Neural cell (in vitro differentiated cells): ENCODE data around the gene CCNY. TPM values are rescaled to one million over a fixed set of nuclear protein-coding genes. Genes with fewer than 3 reads are reported as not detected.

Source experiments
- H2AFZ ChIP-seq: fragments of 200-600, 300-800 bp; sonication (generic), shearing (Covaris generic); 2 replicates; pipeline ENCODE4 v1.6.0; 2014; ENCODE audit warnings: low read depth, mild to moderate bottlenecking, antibody characterized with exemption, low read length, moderate library complexity
- H3F3A ChIP-seq: fragments of 200-600 bp; shearing (Covaris generic); 2 replicates; pipeline ENCODE4 v1.6.1; 2016; ENCODE audit warnings: mild to moderate bottlenecking, moderate library complexity, mixed read lengths, antibody characterized with exemption, low read length; ENCODE audit not compliant: insufficient read depth, poor library complexity, severe bottlenecking
- H3K27ac ChIP-seq: fragments of 200-600, 300-800 bp; sonication (generic), shearing (Covaris generic); 2 replicates; pipeline ENCODE4 v1.5.1; 2014; ENCODE audit warnings: mild to moderate bottlenecking, low read length, moderate library complexity
- H3K27me3 ChIP-seq: fragments of 300-800, 200-600 bp; sonication (generic), shearing (Covaris generic); 2 replicates; pipeline ENCODE4 v1.6.0; 2014; ENCODE audit warnings: mild to moderate bottlenecking, low read depth, low read length, moderate library complexity; ENCODE audit not compliant: insufficient read depth
- H3K36me3 ChIP-seq: fragments of 300-800, 200-600 bp; sonication (generic), shearing (Covaris generic); 2 replicates; pipeline ENCODE4 v1.5.1; 2014; ENCODE audit warnings: mild to moderate bottlenecking, antibody characterized with exemption, low read length, moderate library complexity; ENCODE audit not compliant: insufficient read depth
- H3K4me2 ChIP-seq: fragments of 300-800, 200-600 bp; sonication (generic), shearing (Covaris generic); 2 replicates; pipeline ENCODE4 v1.6.0; 2014; ENCODE audit warnings: mild to moderate bottlenecking, low read length
- H3K4me3 ChIP-seq: fragments of 300-800, 200-600 bp; sonication (generic), shearing (Covaris generic); 2 replicates; pipeline ENCODE4 v1.5.1; 2014; ENCODE audit warnings: mild to moderate bottlenecking, low read length, moderate library complexity
- H3K79me2 ChIP-seq: fragments of 200-600 bp; shearing (Covaris generic); replicated peaks from 2 replicates; pipeline ENCODE4 v1.6.0; 2014; ENCODE audit warnings: mild to moderate bottlenecking, low read length, moderate library complexity; ENCODE audit not compliant: insufficient read depth
- H3K9ac ChIP-seq: fragments of 300-800, 200-600 bp; sonication (generic), shearing (Covaris generic); 2 replicates; pipeline ENCODE4 v1.6.1; 2016; ENCODE audit warnings: mild to moderate bottlenecking, low read length, mixed read lengths
- H3K9me2 ChIP-seq: fragments of 200-600 bp; shearing (Covaris generic); 2 replicates; pipeline ENCODE4 v1.6.1; 2016; ENCODE audit warnings: mild to moderate bottlenecking, low read length, mixed read lengths; ENCODE audit not compliant: insufficient read depth
- H3K9me3 ChIP-seq: fragments of 200-600, 300-800 bp; sonication (generic), shearing (Covaris generic); 2 replicates; pipeline ENCODE4 v1.6.1; 2016; ENCODE audit warnings: mild to moderate bottlenecking, mixed run types, low read length, moderate library complexity, mixed read lengths
- H4K20me1 ChIP-seq: fragments of 200-600 bp; shearing (Covaris generic); 2 replicates; pipeline ENCODE4 v1.6.1; 2016; ENCODE audit warnings: mild to moderate bottlenecking, mixed run types; ENCODE audit not compliant: insufficient read depth
- EP300 ChIP-seq: fragments of 450-650 bp; conservative IDR thresholded peaks from 2 replicates; pipeline ENCODE4 v1.6.1; 2014; ENCODE audit warnings: antibody characterized with exemption, mild to moderate bottlenecking, moderate library complexity; ENCODE audit not compliant: poor library complexity, severe bottlenecking
- EZH2 ChIP-seq: fragments of 200-600, 300-800 bp; shearing (Covaris generic), sonication (generic); IDR thresholded peaks from 2 replicates; pipeline ENCODE4 v1.6.1; 2014; ENCODE audit warnings: antibody characterized with exemption, low read length, borderline replicate concordance, mild to moderate bottlenecking; ENCODE audit not compliant: insufficient read depth, poor library complexity, severe bottlenecking
- MXI1 ChIP-seq: fragments of 450-650 bp; conservative IDR thresholded peaks from 2 replicates; pipeline ENCODE4 v1.6.1; 2014; ENCODE audit warnings: antibody characterized with exemption, mild to moderate bottlenecking; ENCODE audit not compliant: poor library complexity, severe bottlenecking
- POLR2AphosphoS5 ChIP-seq: IDR thresholded peaks from 2 replicates; pipeline ENCODE4 v1.6.1; 2012
- RAD21 ChIP-seq: fragments of 450-650 bp; conservative IDR thresholded peaks from 2 replicates; pipeline ENCODE4 v1.6.1; 2014; ENCODE audit warnings: antibody characterized with exemption, mild to moderate bottlenecking, moderate library complexity
- SMC3 ChIP-seq: fragments of 450-650 bp; conservative IDR thresholded peaks from 2 replicates; pipeline ENCODE4 v1.6.1; 2014; ENCODE audit warnings: antibody characterized with exemption, mild to moderate bottlenecking, moderate library complexity; ENCODE audit not compliant: poor library complexity
- TAF1 ChIP-seq: IDR thresholded peaks from 2 replicates; pipeline ENCODE4 v1.6.1; 2012; ENCODE audit warnings: low read depth
- polyA plus RNA-seq: library from polyadenylated mRNA; depleted of rRNA; stranded (reverse); fragments of >200 nt; gene quantifications from 2 replicates; pipeline ENCODE4 v1.2.3, GENCODE V29; 2014
- TF ChIP-seq, protein P1 (sequence below): fragments of 450-650 bp; IDR thresholded peaks from 2 replicates; pipeline ENCODE4 v1.5.1; 2014; ENCODE audit warnings: antibody characterized with exemption, mild to moderate bottlenecking, moderate library complexity; ENCODE audit not compliant: poor library complexity, severe bottlenecking
- TF ChIP-seq, protein P2 (sequence below): IDR thresholded peaks from 2 replicates; pipeline ENCODE4 v1.6.1; 2012; ENCODE audit warnings: borderline replicate concordance

Gene CCNY
- polyA plus RNA-seq, 1 donor from 2014 or later: 36.4 TPM

DNA sequence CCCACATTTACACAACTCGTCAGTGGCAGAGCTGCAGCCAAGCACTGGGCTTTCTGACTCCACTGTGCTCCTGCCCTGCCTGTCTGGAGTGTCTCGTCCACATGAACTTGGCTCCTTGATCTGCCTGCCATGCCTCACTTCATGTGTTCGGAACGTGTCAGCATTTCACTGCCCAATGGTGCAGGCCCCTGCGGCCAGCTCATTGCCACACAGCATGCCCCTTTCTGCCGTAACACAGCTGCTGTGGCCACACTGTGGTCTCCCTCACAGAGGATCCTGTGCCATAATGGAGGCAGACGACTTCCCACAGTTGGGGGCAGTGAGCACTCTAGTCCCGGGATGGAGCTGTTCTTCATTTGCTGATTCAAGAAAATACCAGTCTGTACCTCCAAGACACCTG is 174.6 kb downstream of the CCNY start:
- Histone ChIP-seq H3K27ac (no peak overlapping the region), H3K9me3 (no peaks in the 10 kb centered on the region), H3K4me2 (no peak overlapping the region), H4K20me1 (no peaks in the 10 kb centered on the region), H3K79me2 (no peaks in the 10 kb centered on the region), H3K36me3 (no peaks in the 10 kb centered on the region), H3K9ac (no peak overlapping the region), H3K9me2 (no peaks in the 10 kb centered on the region), H2AFZ (no peak overlapping the region), H3F3A (no peaks in the 10 kb centered on the region), H3K4me3 (no peak overlapping the region), H3K27me3 (no peaks in the 10 kb centered on the region)
- TF ChIP-seq, protein P1, sequence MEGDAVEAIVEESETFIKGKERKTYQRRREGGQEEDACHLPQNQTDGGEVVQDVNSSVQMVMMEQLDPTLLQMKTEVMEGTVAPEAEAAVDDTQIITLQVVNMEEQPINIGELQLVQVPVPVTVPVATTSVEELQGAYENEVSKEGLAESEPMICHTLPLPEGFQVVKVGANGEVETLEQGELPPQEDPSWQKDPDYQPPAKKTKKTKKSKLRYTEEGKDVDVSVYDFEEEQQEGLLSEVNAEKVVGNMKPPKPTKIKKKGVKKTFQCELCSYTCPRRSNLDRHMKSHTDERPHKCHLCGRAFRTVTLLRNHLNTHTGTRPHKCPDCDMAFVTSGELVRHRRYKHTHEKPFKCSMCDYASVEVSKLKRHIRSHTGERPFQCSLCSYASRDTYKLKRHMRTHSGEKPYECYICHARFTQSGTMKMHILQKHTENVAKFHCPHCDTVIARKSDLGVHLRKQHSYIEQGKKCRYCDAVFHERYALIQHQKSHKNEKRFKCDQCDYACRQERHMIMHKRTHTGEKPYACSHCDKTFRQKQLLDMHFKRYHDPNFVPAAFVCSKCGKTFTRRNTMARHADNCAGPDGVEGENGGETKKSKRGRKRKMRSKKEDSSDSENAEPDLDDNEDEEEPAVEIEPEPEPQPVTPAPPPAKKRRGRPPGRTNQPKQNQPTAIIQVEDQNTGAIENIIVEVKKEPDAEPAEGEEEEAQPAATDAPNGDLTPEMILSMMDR: no peak
- TF ChIP-seq MXI1 (no peak), SMC3 (no peak), EZH2 (no peak), RAD21 (no peak), POLR2AphosphoS5 (no peak), EP300 (no peak)
- TF ChIP-seq, protein P2, sequence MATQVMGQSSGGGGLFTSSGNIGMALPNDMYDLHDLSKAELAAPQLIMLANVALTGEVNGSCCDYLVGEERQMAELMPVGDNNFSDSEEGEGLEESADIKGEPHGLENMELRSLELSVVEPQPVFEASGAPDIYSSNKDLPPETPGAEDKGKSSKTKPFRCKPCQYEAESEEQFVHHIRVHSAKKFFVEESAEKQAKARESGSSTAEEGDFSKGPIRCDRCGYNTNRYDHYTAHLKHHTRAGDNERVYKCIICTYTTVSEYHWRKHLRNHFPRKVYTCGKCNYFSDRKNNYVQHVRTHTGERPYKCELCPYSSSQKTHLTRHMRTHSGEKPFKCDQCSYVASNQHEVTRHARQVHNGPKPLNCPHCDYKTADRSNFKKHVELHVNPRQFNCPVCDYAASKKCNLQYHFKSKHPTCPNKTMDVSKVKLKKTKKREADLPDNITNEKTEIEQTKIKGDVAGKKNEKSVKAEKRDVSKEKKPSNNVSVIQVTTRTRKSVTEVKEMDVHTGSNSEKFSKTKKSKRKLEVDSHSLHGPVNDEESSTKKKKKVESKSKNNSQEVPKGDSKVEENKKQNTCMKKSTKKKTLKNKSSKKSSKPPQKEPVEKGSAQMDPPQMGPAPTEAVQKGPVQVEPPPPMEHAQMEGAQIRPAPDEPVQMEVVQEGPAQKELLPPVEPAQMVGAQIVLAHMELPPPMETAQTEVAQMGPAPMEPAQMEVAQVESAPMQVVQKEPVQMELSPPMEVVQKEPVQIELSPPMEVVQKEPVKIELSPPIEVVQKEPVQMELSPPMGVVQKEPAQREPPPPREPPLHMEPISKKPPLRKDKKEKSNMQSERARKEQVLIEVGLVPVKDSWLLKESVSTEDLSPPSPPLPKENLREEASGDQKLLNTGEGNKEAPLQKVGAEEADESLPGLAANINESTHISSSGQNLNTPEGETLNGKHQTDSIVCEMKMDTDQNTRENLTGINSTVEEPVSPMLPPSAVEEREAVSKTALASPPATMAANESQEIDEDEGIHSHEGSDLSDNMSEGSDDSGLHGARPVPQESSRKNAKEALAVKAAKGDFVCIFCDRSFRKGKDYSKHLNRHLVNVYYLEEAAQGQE: no peak

- Histone ChIP-seq H3K9me3 (no peaks in the 10 kb centered on the region), H2AFZ (no peak overlapping the region), H4K20me1 (no peaks in the 10 kb centered on the region), H3K79me2 (no peaks in the 10 kb centered on the region), H3F3A (no peaks in the 10 kb centered on the region), H3K9ac (no peak overlapping the region), H3K27ac (no peak overlapping the region), H3K36me3 (no peaks in the 10 kb centered on the region), H3K9me2 (no peaks in the 10 kb centered on the region), H3K4me3 (no peak overlapping the region), H3K4me2 (no peak overlapping the region), H3K27me3 (no peaks in the 10 kb centered on the region)
- TF ChIP-seq POLR2AphosphoS5: no peak
- no peak for TF ChIP-seq EZH2
- no peak for TF ChIP-seq TAF1
- TF ChIP-seq, protein P1: no peak
- no peak for TF ChIP-seq SMC3
- TF ChIP-seq, protein P2: no peak
- TF ChIP-seq RAD21: no peak
- no peak for TF ChIP-seq MXI1
- no peak for TF ChIP-seq EP300
Observed at GRCh38 chr10:35511647-35512046, 175.3 kb downstream of the CCNY start.
